GM19351 (cell line): ENCODE results near the gene PLEKHM2.

ENCODE experiments used
- ATAC-seq: cut with Tn5 transposase; IDR thresholded peaks from one replicate; pipeline ENCODE4 v1.9.1; 2021; ENCODE audit warnings: mild to moderate bottlenecking, moderate library complexity; ENCODE audit not compliant: unreplicated experiment

Gene PLEKHM2

GRCh38 chr1:15701784-15702183 is 17.7 kb downstream of the PLEKHM2 start:
- ATAC-seq = no peak

- no peak for ATAC-seq
Measured at GRCh38 chr1:15702722-15703550, 18.8 kb downstream of the PLEKHM2 start.

GRCh38 chr1:15703562-15703961 is 19.4 kb downstream of the PLEKHM2 start:
- no peak for ATAC-seq

- ATAC-seq = no peak
Measured at GRCh38 chr1:15704526-15705183, 20.5 kb downstream of the PLEKHM2 start.

- no peak for ATAC-seq
Measured at GRCh38 chr1:15705184-15705566, 21.1 kb downstream of the PLEKHM2 start.

GRCh38 chr1:15706751-15707150 is 22.6 kb downstream of the PLEKHM2 start:
- ATAC-seq = no peak

- ATAC-seq = no peak
Measured at GRCh38 chr1:15707239-15707925, 23.3 kb downstream of the PLEKHM2 start.

- no peak for ATAC-seq
Measured at GRCh38 chr1:15708486-15709137, 24.5 kb downstream of the PLEKHM2 start.

- ATAC-seq = no peak
Measured at GRCh38 chr1:15709226-15709625, 25.1 kb downstream of the PLEKHM2 start.

- ATAC-seq = no peak
Measured at GRCh38 chr1:15712168-15712567, 28.0 kb downstream of the PLEKHM2 start.

- no peak for ATAC-seq
Measured at GRCh38 chr1:15714406-15715136, 30.5 kb downstream of the PLEKHM2 start.

GRCh38 chr1:15717418-15718125 is 33.5 kb downstream of the PLEKHM2 start:
- no peak for ATAC-seq

- ATAC-seq = no peak
Measured at GRCh38 chr1:15718199-15718601, 34.1 kb downstream of the PLEKHM2 start.

GRCh38 chr1:15719381-15720120 is 35.4 kb downstream of the PLEKHM2 start:
- no peak for ATAC-seq

GRCh38 chr1:15720861-15721260 is 36.7 kb downstream of the PLEKHM2 start:
- no peak for ATAC-seq

- ATAC-seq = no peak
Measured at GRCh38 chr1:15722411-15722810, 38.3 kb downstream of the PLEKHM2 start.

GRCh38 chr1:15722836-15723532 is 38.9 kb downstream of the PLEKHM2 start:
- ATAC-seq = no peak

GRCh38 chr1:15723631-15724246 is 39.6 kb downstream of the PLEKHM2 start:
- no peak for ATAC-seq
